Cardiac muscle cell (in vitro differentiated cells and primary cell): Measurements from ENCODE around the gene UAP1L1. TPM values are rescaled to one million over a fixed set of nuclear protein-coding genes. Genes with fewer than 3 reads are reported as not detected.

Experiments used
- DNase-seq, 2 donors: peaks; one replicate each; pipeline versions ENCODE4 v3.0.0 to v3.0.0-alpha.2; 2010 to 2017; ENCODE audit warnings: low read depth in 1 of 2, low spot score in 1 of 2
- H3K27ac ChIP-seq: fragments of 200-600 bp; sonication (generic); 2 replicates; pipeline ENCODE4 v1.5.1; 2016
- H3K27me3 ChIP-seq: fragments of 200-600 bp; sonication (generic); 2 replicates; pipeline ENCODE4 v1.6.0; 2016; ENCODE audit warnings: control low read depth
- H3K36me3 ChIP-seq: fragments of 200-600 bp; sonication (generic); 2 replicates; pipeline ENCODE4 v1.5.1; 2016; ENCODE audit warnings: control low read depth
- H3K4me1 ChIP-seq: fragments of 200-600 bp; sonication (generic); 2 replicates; pipeline ENCODE4 v1.8.1; 2017; ENCODE audit warnings: low read depth, mild to moderate bottlenecking, mixed run types
- H3K4me3 ChIP-seq: fragments of 200-600 bp; sonication (generic); 2 replicates; pipeline ENCODE4 v1.5.1; 2016; ENCODE audit warnings: mild to moderate bottlenecking
- H3K9me3 ChIP-seq: fragments of 200-600 bp; sonication (generic); 2 replicates; pipeline ENCODE4 v1.5.1; 2017; ENCODE audit warnings: low read depth, mild to moderate bottlenecking, control low read depth
- CTCF ChIP-seq: IDR thresholded peaks from 2 replicates; pipeline ENCODE4 v1.5.1; 2012; ENCODE audit warnings: low read depth, mild to moderate bottlenecking, low read length
- polyA plus RNA-seq: library from polyadenylated mRNA; unstranded; fragments of >200 nt; fragmentation: Nextera tagmentation; extraction: Ambion mirVana; gene quantifications from 2 replicates; pipeline ENCODE4 v1.2.1, GENCODE V29; 2016
- total RNA-seq: library from RNA; depleted of rRNA; stranded (reverse); fragments of >200 nt; gene quantifications from 2 replicates; pipeline ENCODE4 v1.2.3, GENCODE V29; 2016

Gene UAP1L1
- total and polyA plus RNA-seq, 2 experiments from 2014 or later, result 9.9 to 13.3 TPM

GRCh38 chr9:137048655-137049543 is 28.4 kb upstream of the UAP1L1 start:
- H3K4me1 ChIP-seq, result peaks cover 5% of the 10 kb centered on the region
- H3K4me3 ChIP-seq, result no peak overlapping the region
- DNase-seq, result no peak

GRCh38 chr9:137049544-137050449 is 27.5 kb upstream of the UAP1L1 start:
- H3K4me3 ChIP-seq, result no peak overlapping the region
- TF ChIP-seq CTCF, result peak; percentile 54
- H3K9me3 ChIP-seq, result no peaks in the 10 kb centered on the region
- H3K27me3 ChIP-seq, result peaks cover 86% of the 10 kb centered on the region
- peaks cover 5% of the 10 kb centered on the region for H3K4me1 ChIP-seq
- no peaks in the 10 kb centered on the region for H3K36me3 ChIP-seq
- H3K27ac ChIP-seq, result no peak overlapping the region
- DNase-seq, result peak; percentile 59 to 81

More at GRCh38 chr9:137048655-137049543, 28.4 kb upstream of the UAP1L1 start:
- H3K9me3 ChIP-seq, result no peaks in the 10 kb centered on the region
- H3K27me3 ChIP-seq, result peaks cover 86% of the 10 kb centered on the region
- H3K27ac ChIP-seq, result no peak overlapping the region
- no peaks in the 10 kb centered on the region for H3K36me3 ChIP-seq
- no peak for TF ChIP-seq CTCF

GRCh38 chr9:137050570-137050969 is 26.7 kb upstream of the UAP1L1 start:
- H3K27me3 ChIP-seq, result peaks cover 87% of the 10 kb centered on the region
- no peak overlapping the region for H3K27ac ChIP-seq
- no peak for TF ChIP-seq CTCF
- DNase-seq, result no peak
- no peaks in the 10 kb centered on the region for H3K36me3 ChIP-seq
- no peaks in the 10 kb centered on the region for H3K4me1 ChIP-seq
- no peaks in the 10 kb centered on the region for H3K9me3 ChIP-seq
- H3K4me3 ChIP-seq, result no peak overlapping the region

GRCh38 chr9:137051145-137051724 is 26.1 kb upstream of the UAP1L1 start:
- Histone ChIP-seq H3K4me1 (no peaks in the 10 kb centered on the region), H3K9me3 (no peaks in the 10 kb centered on the region), H3K36me3 (no peaks in the 10 kb centered on the region), H3K27ac (no peak overlapping the region), H3K4me3 (no peak overlapping the region), H3K27me3 (peaks cover 93% of the 10 kb centered on the region)
- TF ChIP-seq CTCF, result no peak
- no peak for DNase-seq

GRCh38 chr9:137052293-137052692 is 25.0 kb upstream of the UAP1L1 start:
- no peak for TF ChIP-seq CTCF
- no peak for DNase-seq
- Histone ChIP-seq H3K4me3 (no peak overlapping the region), H3K27ac (no peak overlapping the region), H3K9me3 (no peaks in the 10 kb centered on the region), H3K27me3 (peaks cover 95% of the 10 kb centered on the region), H3K36me3 (no peaks in the 10 kb centered on the region), H3K4me1 (no peaks in the 10 kb centered on the region)
